Breast epithelium (tissue), 4 donors: Measurements from ENCODE around the gene TEAD2. TPM values are rescaled to one million over a fixed set of nuclear protein-coding genes. Genes with fewer than 3 reads are reported as not detected.
A peak's percentile ranks its signal among the peaks of the same experiment; 100 is the strongest.
"Not testable (repeated sequence)": the region's sequence is repeated elsewhere in the genome, so short reads cannot be mapped to it uniquely, and the experiment has no call there.

Experiments
- DNase-seq, 2 donors: peaks; one replicate each; pipeline ENCODE4 v3.0.0-alpha.2; 2019; ENCODE audit warnings: low spot score in 2 of 2
- H3K27ac ChIP-seq, 2 donors: fragments of 200-600 bp; sonication (generic) in 1 of 2; one replicate each; pipeline ENCODE4 v1.5.1; 2016 to 2019; ENCODE audit warnings: mild to moderate bottlenecking in 1 of 2
- H3K27me3 ChIP-seq, 2 donors: fragments of 200-600 bp; sonication (generic) in 1 of 2; one replicate each; pipeline versions ENCODE4 v1.5.1 to v1.6.0; 2017 to 2019; ENCODE audit warnings: control low read depth in 1 of 2, mild to moderate bottlenecking in 1 of 2
- H3K36me3 ChIP-seq: fragments of 200-600 bp; one replicate; pipeline ENCODE4 v1.5.1; 2019
- H3K4me1 ChIP-seq, 2 donors: fragments of 200-600 bp; sonication (generic); one replicate each; pipeline ENCODE4 v1.5.1; 2016 to 2019; ENCODE audit warnings: control low read depth in 1 of 2
- H3K4me3 ChIP-seq, 3 donors: fragments of 200-600 bp; sonication (generic); 1 replicate in 2 of 3; 2 replicates in 1 of 3; pipeline ENCODE4 v1.5.1; 2016 to 2019; ENCODE audit warnings: mild to moderate bottlenecking in 3 of 3, moderate library complexity in 2 of 3
- H3K9me3 ChIP-seq, 2 donors: fragments of 200-600 bp; sonication (generic) in 1 of 2; one replicate each; pipeline ENCODE4 v1.5.1; 2016 to 2019; ENCODE audit warnings: control low read depth in 1 of 2
- CTCF ChIP-seq, 3 donors: fragments of 450-650 bp; IDR thresholded peaks; one replicate each; pipeline ENCODE4 v1.5.1; 2016 to 2017; ENCODE audit warnings: antibody characterized with exemption in 3 of 3, mild to moderate bottlenecking in 3 of 3, moderate library complexity in 3 of 3
- POLR2A ChIP-seq: fragments of 450-650 bp; IDR thresholded peaks from one replicate; pipeline ENCODE4 v1.6.1; 2016; ENCODE audit warnings: antibody characterized with exemption, mild to moderate bottlenecking, moderate library complexity
- POLR2AphosphoS5 ChIP-seq, 3 donors: sonication (generic); formaldehyde crosslinking; IDR thresholded peaks; one replicate each; pipeline ENCODE4 v1.6.1; 2017; ENCODE audit warnings: antibody characterized with exemption in 3 of 3
- intact Hi-C: fragments of 100-400 bp; cut with DNase I; formaldehyde crosslinking; loops from one replicate; pipeline ENCODE4 v1.15.1; 2023; ENCODE audit warnings: low total_unique reads
- total RNA-seq, 3 donors: library from RNA; depleted of rRNA; stranded (reverse); fragments of >200 nt; gene quantifications; one replicate each; pipeline ENCODE4 v1.1.0, GENCODE V29; 2016

TEAD2 gene
- total RNA-seq, 3 donors from 2014 or later = 24.9 to 30.0 (median 25.1) TPM

GRCh38 chr19:49328741-49329140 lies 33.5 kb downstream of the TEAD2 start:
- DNase-seq = no peak
- intact Hi-C loops = no loop called here

GRCh38 chr19:49327878-49328544 lies 34.2 kb downstream of the TEAD2 start:
- intact Hi-C loops = no loop called here
- Histone ChIP-seq H3K27ac (no peak overlapping the region), H3K36me3 (no peaks in the 10 kb centered on the region), H3K4me3 (no peak overlapping the region), H3K27me3 (no peaks in the 10 kb centered on the region), H3K4me1 (no peaks in the 10 kb centered on the region), H3K9me3 (no peaks in the 10 kb centered on the region)
- no peak for DNase-seq
- TF ChIP-seq POLR2AphosphoS5 (IDR thresholded peaks at IDR 0.05) = no peak
- TF ChIP-seq CTCF (IDR thresholded peaks at IDR 0.05) = peak in 1 of 3 donors; percentile 17

More at GRCh38 chr19:49328741-49329140, 33.5 kb downstream of the TEAD2 start:
- Histone ChIP-seq H3K27me3 (no peaks in the 10 kb centered on the region), H3K4me1 (no peaks in the 10 kb centered on the region), H3K4me3 (no peak overlapping the region), H3K27ac (no peak overlapping the region), H3K9me3 (no peaks in the 10 kb centered on the region), H3K36me3 (no peaks in the 10 kb centered on the region)
- TF ChIP-seq CTCF (IDR thresholded peaks at IDR 0.05) = no peak
- TF ChIP-seq POLR2A = no peak
- no peak for TF ChIP-seq POLR2AphosphoS5 (IDR thresholded peaks at IDR 0.05)

- no peak for TF ChIP-seq POLR2AphosphoS5 (IDR thresholded peaks at IDR 0.05)
- no peak for TF ChIP-seq CTCF (IDR thresholded peaks at IDR 0.05)
- no peak for TF ChIP-seq POLR2A
- DNase-seq = no peak
- peaks cover 0 to 4% of the 10 kb centered on the region in 2 donors for H3K9me3 ChIP-seq
- no peak overlapping the region for H3K27ac ChIP-seq
- no peak overlapping the region for H3K4me3 ChIP-seq
- intact Hi-C loops = no loop called here
- H3K27me3 ChIP-seq = no peaks in the 10 kb centered on the region
- no peaks in the 10 kb centered on the region for H3K4me1 ChIP-seq
- H3K36me3 ChIP-seq = no peaks in the 10 kb centered on the region
Observed at GRCh38 chr19:49326165-49326704, 36.0 kb downstream of the TEAD2 start.

GRCh38 chr19:49325756-49326155 lies 36.5 kb downstream of the TEAD2 start:
- H3K4me3 ChIP-seq, H3K27ac ChIP-seq, H3K36me3 ChIP-seq, intact Hi-C loops, H3K27me3 ChIP-seq, DNase-seq, H3K9me3 ChIP-seq, H3K4me1 ChIP-seq: not testable (repeated sequence)

- Histone ChIP-seq H3K4me3 (no peak within 1 kb of the TSS), H3K4me1 (no peaks in the 10 kb centered on the region), H3K27me3 (no peaks in the 10 kb centered on the region), H3K36me3 (no peaks in the 10 kb centered on the region), H3K9me3 (peaks cover 0 to 5% of the 10 kb centered on the region in 2 donors), H3K27ac (no peak within 1 kb of the TSS)
- no peak for DNase-seq
- TF ChIP-seq POLR2AphosphoS5 (IDR thresholded peaks at IDR 0.05) = no peak
- no peak for TF ChIP-seq POLR2A
- intact Hi-C loops = no loop called here
Observed at GRCh38 chr19:49324801-49325576, 37.2 kb downstream of the TEAD2 start, which contains the start of gene SLC6A16. SLC6A16 (minus strand) TSS chr19:49325191; CDS start chr19:49311347, 13,844 bp downstream.

- no peak overlapping the region for H3K4me3 ChIP-seq
- TF ChIP-seq POLR2A (no peak), POLR2AphosphoS5 (IDR thresholded peaks at IDR 0.05) (no peak), CTCF (IDR thresholded peaks at IDR 0.05) (no peak)
- no peaks in the 10 kb centered on the region for H3K27me3 ChIP-seq
- H3K27ac ChIP-seq = no peak overlapping the region
- DNase-seq = no peak
- H3K36me3 ChIP-seq = no peaks in the 10 kb centered on the region
- intact Hi-C loops = no loop called here
- peaks cover 10 to 13% of the 10 kb centered on the region in 2 donors for H3K9me3 ChIP-seq
- no peaks in the 10 kb centered on the region for H3K4me1 ChIP-seq
Observed at GRCh38 chr19:49318296-49318695, 43.9 kb downstream of the TEAD2 start.
